ENCODE measurements around the gene GPC6. TPM values are rescaled to one million over a fixed set of nuclear protein-coding genes. Genes with fewer than 3 reads are reported as not detected.

Gene GPC6
- total RNA-seq, 2 experiments from 2014 or later = not detected

DNA sequence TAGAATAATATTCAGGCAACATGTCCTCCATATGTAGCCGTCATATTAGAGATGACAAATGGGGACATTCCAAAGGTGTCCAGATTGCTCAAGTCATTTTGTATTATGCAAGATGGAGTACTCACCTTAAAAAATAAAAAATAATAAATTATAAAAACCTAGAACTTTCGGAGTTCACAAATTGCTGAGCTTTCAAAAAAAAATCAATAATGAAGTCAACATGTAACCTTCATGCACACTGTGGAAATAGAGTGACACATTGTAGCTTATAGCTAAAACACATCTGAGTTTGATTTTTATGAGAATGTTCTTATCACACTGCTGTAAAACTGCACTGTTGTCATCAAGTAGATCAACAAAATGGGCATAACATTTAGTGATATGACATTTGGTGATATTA, 411.2 kb downstream of the GPC6 start:
- CTCF ChIA-PET = no interaction called here
- POLR2A ChIA-PET = no interaction called here

DNA sequence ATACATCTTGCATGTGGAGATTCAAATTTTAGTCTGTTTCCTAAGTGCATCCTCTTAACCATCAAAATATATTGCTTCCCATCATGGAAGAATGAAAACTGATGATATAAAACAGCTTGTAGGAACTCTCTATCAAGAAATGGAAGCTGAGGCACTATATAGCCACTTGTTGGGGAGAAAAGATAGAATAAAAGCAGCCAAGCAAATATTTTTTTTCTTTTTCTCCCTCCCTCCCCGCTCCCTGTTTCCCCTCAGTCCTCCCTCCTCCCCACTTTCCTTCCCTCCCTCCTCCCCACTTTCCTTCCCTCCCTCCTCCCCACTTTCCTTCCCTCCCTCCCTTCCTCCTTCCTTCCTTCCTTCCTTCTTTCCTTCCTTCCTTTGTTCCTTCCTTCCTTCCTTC, 413.8 kb downstream of the GPC6 start:
- POLR2A ChIA-PET = no interaction called here
- CTCF ChIA-PET = no interaction called here

GRCh38 chr13:93646245-93646644, 419.6 kb downstream of the GPC6 start:
- POLR2A ChIA-PET = no interaction called here
- CTCF ChIA-PET = no interaction called here

GRCh38 chr13:93649496-93649895, 422.9 kb downstream of the GPC6 start:
- ChIA-PET POLR2A (no interaction called here), CTCF (no interaction called here)

DNA sequence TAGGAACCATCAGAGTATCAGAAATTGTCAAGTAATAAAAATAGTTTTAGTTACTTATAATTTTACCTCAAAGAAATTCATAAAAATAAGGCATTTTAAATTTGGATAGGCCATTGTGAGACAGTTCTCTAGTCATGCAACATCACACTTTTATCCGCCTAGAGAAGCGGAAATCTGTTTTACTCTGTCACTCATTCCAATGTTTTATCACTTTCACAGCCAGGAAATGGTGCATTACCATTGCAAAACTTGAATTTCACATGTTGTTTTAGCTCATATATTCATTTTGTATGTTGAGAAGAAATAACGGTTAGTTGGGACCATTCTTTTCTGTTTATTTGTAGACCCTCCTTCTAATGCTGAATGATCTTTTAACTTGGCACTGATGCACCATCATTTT, 427.2 kb downstream of the GPC6 start:
- CTCF ChIA-PET = no interaction called here

GRCh38 chr13:93655154-93655553, 428.5 kb downstream of the GPC6 start:
- POLR2A ChIA-PET = no interaction called here
- CTCF ChIA-PET = no interaction called here

More for the DNA sequence above, 427.2 kb downstream of the GPC6 start:
- POLR2A ChIA-PET = no interaction called here

- CTCF ChIA-PET = no interaction called here
- POLR2A ChIA-PET = no interaction called here
Observed at GRCh38 chr13:93660391-93661063, 433.9 kb downstream of the GPC6 start.

DNA sequence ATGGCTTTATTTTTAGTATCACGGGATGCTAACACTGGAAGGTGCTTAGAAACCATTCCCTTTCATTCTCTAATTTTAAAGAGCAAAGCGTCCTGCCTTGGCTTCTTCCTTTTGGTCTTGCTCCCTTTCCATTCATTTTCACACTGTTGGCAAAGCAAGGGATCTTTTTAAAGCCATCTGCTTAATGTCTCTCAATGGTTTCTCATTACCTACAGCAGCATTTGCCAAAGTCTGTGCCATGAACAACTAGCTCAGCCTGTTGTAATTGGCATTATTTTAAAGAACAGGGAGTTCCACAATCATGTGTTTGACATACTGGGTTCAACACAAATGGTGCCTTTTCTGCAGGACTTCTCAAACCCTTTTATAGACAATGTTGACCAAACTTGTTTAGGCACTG, 444.3 kb downstream of the GPC6 start:
- POLR2A ChIA-PET = no interaction called here
- CTCF ChIA-PET = no interaction called here

- CTCF ChIA-PET = no interaction called here
- POLR2A ChIA-PET = no interaction called here
Observed at GRCh38 chr13:93672996-93673395, 446.4 kb downstream of the GPC6 start.

- ChIA-PET CTCF (no interaction called here), POLR2A (no interaction called here)
Observed at GRCh38 chr13:93673885-93674284, 447.3 kb downstream of the GPC6 start.

DNA sequence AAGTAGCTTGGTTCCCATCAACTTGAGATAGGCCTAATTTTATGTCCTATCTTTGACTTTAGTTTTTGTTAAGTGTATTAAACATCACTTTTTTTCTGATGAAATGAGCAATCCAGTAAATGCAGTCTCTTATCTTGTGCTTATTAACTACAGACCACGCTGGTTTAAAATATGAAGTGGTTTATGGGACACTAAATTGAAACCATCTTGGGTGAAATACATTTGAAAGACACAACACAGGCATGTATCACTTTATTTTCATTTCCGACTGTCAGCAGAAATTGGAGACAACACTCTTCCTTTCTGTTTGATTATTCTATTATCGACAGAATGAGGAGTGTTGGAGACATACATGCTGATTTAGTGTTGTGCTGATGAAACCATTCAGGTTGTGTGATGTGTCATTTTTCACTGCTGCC, 447.7 kb downstream of the GPC6 start:
- CTCF ChIA-PET = no interaction called here
- POLR2A ChIA-PET = no interaction called here

GRCh38 chr13:93680329-93680728, 453.7 kb downstream of the GPC6 start:
- ChIA-PET POLR2A (no interaction called here), CTCF (no interaction called here)

- ChIA-PET CTCF (no interaction called here), POLR2A (no interaction called here)
Observed at GRCh38 chr13:93685900-93686299, 459.3 kb downstream of the GPC6 start.

DNA sequence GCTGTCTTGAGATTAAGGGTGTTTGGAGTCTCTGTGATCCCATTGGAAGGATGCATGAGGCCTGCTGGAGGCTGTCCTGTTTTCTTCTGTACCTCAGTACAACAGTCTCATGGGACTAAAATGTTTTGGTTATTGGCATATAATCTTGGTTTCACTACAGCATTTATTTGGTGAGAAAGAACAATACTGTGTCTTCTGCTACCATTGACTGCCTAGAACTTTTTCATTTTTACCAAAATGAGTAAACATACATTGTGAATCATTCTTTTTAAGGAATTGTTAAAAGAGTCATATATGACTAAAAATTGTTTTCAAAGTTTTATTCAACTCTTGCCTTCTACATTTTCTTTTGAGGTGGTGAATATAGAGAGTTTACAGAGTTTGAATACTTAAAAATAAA, 459.8 kb downstream of the GPC6 start:
- POLR2A ChIA-PET = no interaction called here
- CTCF ChIA-PET = no interaction called here

- CTCF ChIA-PET = no interaction called here
- POLR2A ChIA-PET = no interaction called here
Observed at GRCh38 chr13:93687261-93687660, 460.7 kb downstream of the GPC6 start.

DNA sequence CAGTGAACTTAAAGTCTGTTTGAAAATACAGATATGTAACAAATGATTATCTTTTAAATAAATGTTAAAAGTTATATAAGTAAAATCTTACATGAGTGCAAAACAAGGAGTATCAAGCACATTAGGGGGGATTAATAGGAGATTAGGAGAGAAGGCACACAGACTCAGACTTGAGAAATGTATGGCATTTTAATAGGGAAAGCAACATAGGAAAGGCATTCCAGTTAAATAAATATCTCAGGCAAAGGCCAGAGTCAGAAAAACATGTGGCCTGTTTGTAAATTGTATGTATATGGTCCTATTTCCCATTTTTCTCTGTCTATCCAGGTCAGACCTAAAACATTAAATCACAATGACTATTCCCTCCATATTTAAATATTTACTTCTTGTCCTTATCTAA, 462.7 kb downstream of the GPC6 start:
- POLR2A ChIA-PET = no interaction called here
- CTCF ChIA-PET = no interaction called here

GRCh38 chr13:93690139-93690538, 463.5 kb downstream of the GPC6 start:
- POLR2A ChIA-PET = no interaction called here

DNA sequence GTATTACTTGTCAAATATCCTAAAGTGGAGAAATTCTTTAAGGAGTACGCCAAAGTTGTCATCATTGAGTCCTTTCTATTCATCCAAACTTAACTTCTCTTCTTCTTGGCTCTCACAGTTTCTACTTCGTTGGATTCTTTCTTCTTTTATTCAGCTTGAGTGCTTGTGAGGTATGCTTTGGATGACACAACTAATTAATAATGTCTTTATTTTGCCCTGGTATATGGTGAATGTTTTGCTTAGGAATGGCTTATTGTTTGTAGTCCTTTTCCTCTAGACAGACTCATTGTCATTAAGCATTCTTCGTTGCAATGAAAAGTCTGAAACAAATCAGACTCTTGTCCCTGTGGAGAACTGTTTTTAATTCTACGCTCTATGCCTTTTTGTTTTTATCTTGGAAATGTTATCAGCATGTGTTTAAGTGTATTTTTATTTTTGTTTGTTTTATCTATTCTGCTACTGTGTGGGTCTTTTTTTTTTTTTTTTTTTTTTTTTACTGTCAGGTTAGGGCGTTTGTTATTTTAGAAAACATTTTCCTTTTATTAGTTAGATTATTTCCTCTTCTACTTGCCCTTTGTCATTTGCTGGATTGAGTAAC, 471.5 kb downstream of the GPC6 start:
- ChIA-PET CTCF (no interaction called here), POLR2A (no interaction called here)

More at GRCh38 chr13:93690139-93690538, 463.5 kb downstream of the GPC6 start:
- CTCF ChIA-PET = no interaction called here

- POLR2A ChIA-PET = no interaction called here
- CTCF ChIA-PET = no interaction called here
Observed at GRCh38 chr13:93700115-93700514, 473.5 kb downstream of the GPC6 start.

- ChIA-PET POLR2A (no interaction called here), CTCF (no interaction called here)
Observed at GRCh38 chr13:93708308-93709075, 481.9 kb downstream of the GPC6 start.

DNA sequence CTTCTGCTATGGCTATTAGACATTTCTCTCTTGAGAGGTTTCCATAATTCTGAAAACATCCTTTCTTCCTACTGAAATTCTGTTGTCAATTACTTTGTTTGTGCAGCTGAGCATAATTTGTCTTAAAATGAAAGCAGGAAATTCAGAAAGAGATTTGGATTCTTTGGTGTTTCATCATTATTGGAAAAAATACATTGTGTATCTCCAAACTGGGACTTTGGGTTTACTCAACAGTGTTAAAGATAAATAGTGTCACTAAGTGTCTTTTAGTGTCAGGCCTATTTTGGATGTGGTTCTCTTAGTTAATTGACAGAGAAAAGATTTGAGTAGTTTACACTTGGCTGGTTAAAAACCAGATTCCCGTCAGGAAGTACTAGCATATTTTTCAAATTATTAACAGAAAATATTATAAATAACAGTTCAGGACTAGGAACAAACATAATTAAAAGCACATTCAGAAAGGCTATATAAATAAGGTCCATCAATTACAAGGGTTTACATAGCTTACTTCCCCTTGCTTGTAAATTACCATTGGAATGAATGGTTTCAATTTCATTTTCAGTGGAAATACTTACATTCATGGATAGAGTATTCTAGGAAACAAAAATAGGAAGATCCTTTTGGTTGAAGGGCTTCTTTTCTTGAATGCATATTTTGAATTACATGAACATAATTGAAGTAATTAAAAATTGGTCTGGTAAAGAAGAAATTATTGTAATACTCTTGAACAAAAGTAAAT, 483.1 kb downstream of the GPC6 start:
- ChIA-PET CTCF (no interaction called here), POLR2A (no interaction called here)
